ENCODE data around the gene LRRC23.

DNA sequence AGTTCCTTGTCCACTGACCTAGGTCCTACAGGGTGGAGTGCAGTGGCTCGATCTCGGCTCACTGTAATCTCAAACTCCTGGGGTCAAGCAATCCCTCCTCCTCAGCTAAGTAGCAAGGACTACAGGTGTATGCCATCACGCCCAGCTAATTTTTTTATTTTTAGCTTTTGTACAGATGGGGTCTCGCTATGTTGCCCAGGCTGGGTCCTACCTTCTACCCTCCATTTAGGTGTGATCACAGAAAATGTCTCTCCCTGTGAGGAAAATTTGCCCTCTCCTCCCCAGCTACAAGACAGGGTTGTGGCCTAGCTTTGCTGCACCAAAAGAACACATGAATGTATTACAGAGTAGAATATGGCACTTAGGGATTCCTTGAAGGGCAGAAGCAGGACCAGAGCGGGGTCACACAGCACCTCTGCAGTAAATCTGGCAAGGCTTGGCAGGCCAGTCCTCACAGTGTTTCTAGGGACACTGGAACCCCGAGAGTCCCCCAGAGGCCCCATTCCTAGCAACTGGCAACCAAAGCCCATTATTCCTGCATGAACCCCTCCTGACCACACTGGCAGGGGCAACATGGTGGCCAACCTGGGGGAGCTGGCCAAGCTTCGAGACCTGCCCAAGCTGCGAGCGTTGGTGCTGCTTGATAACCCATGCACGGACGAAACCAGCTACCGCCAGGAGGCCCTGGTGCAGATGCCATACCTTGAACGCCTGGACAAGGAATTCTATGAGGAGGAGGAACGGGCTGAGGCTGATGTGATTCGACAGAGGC, 7.7 kb downstream of the LRRC23 start:
- TF ChIP-seq POLR2AphosphoS5 (IDR thresholded peaks at IDR 0.05; ENCODE audit: low read depth, low read length) (no peak), POLR2A (IDR thresholded peaks at IDR 0.05; ENCODE audit: low read depth, low read length) (no peak), PAX5 (IDR thresholded peaks at IDR 0.05; ENCODE audit: insufficient read depth, low read length, severe bottlenecking) (no peak)
